H9 (cell line): ENCODE data around the gene PRODH2. TPM values are rescaled to one million over a fixed set of nuclear protein-coding genes. Genes with fewer than 3 reads are reported as not detected.

ENCODE experiments used
- DNase-seq: peaks from one replicate; pipeline ENCODE4 v3.0.0-alpha.2; 2017
- H2AFZ ChIP-seq: one replicate; pipeline ENCODE4 v1.6.1; 2013; ENCODE audit warnings: mild to moderate bottlenecking, low read length, control low read depth, moderate library complexity
- H2AK5ac ChIP-seq: 2 replicates; pipeline ENCODE4 v1.6.1; 2013; ENCODE audit warnings: low read length, control low read depth, mixed read lengths; ENCODE audit not compliant: insufficient read length
- H2BK120ac ChIP-seq: one replicate; pipeline ENCODE4 v1.6.1; 2013; ENCODE audit warnings: low read depth, mild to moderate bottlenecking, low read length, control low read depth, inconsistent platforms; ENCODE audit not compliant: poor library complexity, severe bottlenecking
- H2BK12ac ChIP-seq: 2 replicates; pipeline ENCODE4 v1.6.1; 2013; ENCODE audit warnings: low read length, control low read depth, mixed read lengths, low read depth; ENCODE audit not compliant: insufficient read length
- H2BK15ac ChIP-seq: 2 replicates; pipeline ENCODE4 v1.6.1; 2013; ENCODE audit warnings: low read depth, low read length, control low read depth
- H2BK20ac ChIP-seq: one replicate; pipeline ENCODE4 v1.6.1; 2013; ENCODE audit warnings: low read depth, mild to moderate bottlenecking, low read length, control low read depth, inconsistent platforms; ENCODE audit not compliant: poor library complexity, severe bottlenecking
- H2BK5ac ChIP-seq: 2 replicates; pipeline ENCODE4 v1.6.1; 2013; ENCODE audit warnings: low read length, control low read depth, mixed read lengths; ENCODE audit not compliant: insufficient read length
- H3K14ac ChIP-seq: 2 replicates; pipeline ENCODE4 v1.6.1; 2013; ENCODE audit warnings: low read length, control low read depth; ENCODE audit not compliant: insufficient read depth
- H3K18ac ChIP-seq: 2 replicates; pipeline ENCODE4 v1.6.1; 2013; ENCODE audit warnings: low read depth, mild to moderate bottlenecking, mixed read lengths, low read length, control low read depth; ENCODE audit not compliant: insufficient read length
- H3K23ac ChIP-seq: 2 replicates; pipeline ENCODE4 v1.6.1; 2013; ENCODE audit warnings: low read length, control low read depth, mixed read lengths, low read depth; ENCODE audit not compliant: insufficient read length
- H3K23me2 ChIP-seq: 2 replicates; pipeline ENCODE4 v1.6.1; 2013; ENCODE audit warnings: low read depth, mild to moderate bottlenecking, mixed read lengths, low read length, control low read depth; ENCODE audit not compliant: insufficient read length, poor library complexity, severe bottlenecking
- H3K27ac ChIP-seq: 2 replicates; pipeline ENCODE4 v1.5.1; 2013; ENCODE audit warnings: low read length, control low read depth, mixed read lengths, low read depth; ENCODE audit not compliant: insufficient read length
- H3K27me3 ChIP-seq: 2 replicates; pipeline ENCODE4 v1.6.1; 2013; ENCODE audit warnings: low read length, control low read depth, inconsistent platforms; ENCODE audit not compliant: insufficient read depth
- H3K4ac ChIP-seq: 2 replicates; pipeline ENCODE4 v1.6.1; 2013; ENCODE audit warnings: low read depth, mild to moderate bottlenecking, control low read depth, inconsistent platforms, low read length, moderate library complexity
- H3K4me1 ChIP-seq: 2 replicates; pipeline ENCODE4 v1.6.1; 2013; ENCODE audit warnings: low read length, control low read depth, inconsistent platforms; ENCODE audit not compliant: insufficient read depth
- H3K4me2 ChIP-seq: 2 replicates; pipeline ENCODE4 v1.6.1; 2013; ENCODE audit warnings: low read length, control low read depth, mixed read lengths; ENCODE audit not compliant: insufficient read length, insufficient read depth
- H3K56ac ChIP-seq: 2 replicates; pipeline ENCODE4 v1.6.1; 2013; ENCODE audit warnings: low read depth, mild to moderate bottlenecking, mixed read lengths, low read length, control low read depth; ENCODE audit not compliant: insufficient read length
- H3K79me1 ChIP-seq: 2 replicates; pipeline ENCODE4 v1.6.1; 2013; ENCODE audit warnings: low read depth, mild to moderate bottlenecking, moderate library complexity, low read length, control low read depth, inconsistent platforms; ENCODE audit not compliant: insufficient read depth, poor library complexity, severe bottlenecking
- H3K79me2 ChIP-seq: 2 replicates; pipeline ENCODE4 v1.6.1; 2013; ENCODE audit warnings: low read length, control low read depth, inconsistent platforms; ENCODE audit not compliant: insufficient read depth
- H3K9ac ChIP-seq: 2 replicates; pipeline ENCODE4 v1.6.1; 2013; ENCODE audit warnings: low read length, control low read depth, mixed read lengths; ENCODE audit not compliant: insufficient read length; ENCODE audit errors: extremely low read depth
- H3K9me3 ChIP-seq: one replicate; pipeline ENCODE4 v1.6.1; 2013; ENCODE audit warnings: low read depth, low read length, inconsistent platforms; ENCODE audit not compliant: control insufficient read depth
- H3T11ph ChIP-seq: one replicate; pipeline ENCODE4 v1.6.1; 2013; ENCODE audit warnings: mild to moderate bottlenecking, low read length, control low read depth, inconsistent platforms
- H4K20me1 ChIP-seq: one replicate; pipeline ENCODE4 v1.6.1; 2013; ENCODE audit not compliant: control insufficient read depth, insufficient read length, insufficient read depth
- H4K5ac ChIP-seq: 2 replicates; pipeline ENCODE4 v1.6.1; 2013; ENCODE audit warnings: low read depth, mild to moderate bottlenecking, mixed read lengths, low read length, control low read depth; ENCODE audit not compliant: insufficient read length
- H4K8ac ChIP-seq: replicated peaks from 2 replicates; pipeline ENCODE4 v1.6.1; 2013; ENCODE audit warnings: low read length, control low read depth, mixed read lengths, low read depth; ENCODE audit not compliant: insufficient read length
- H4K91ac ChIP-seq: 2 replicates; pipeline ENCODE4 v1.6.1; 2013; ENCODE audit warnings: low read depth, mild to moderate bottlenecking, moderate library complexity, mixed read lengths, low read length, control low read depth; ENCODE audit not compliant: insufficient read length
- H3K27ac Mint-ChIP-seq, 3 experiments: 2 replicates in 2 of 3; 3 replicates in 1 of 3; pipeline ENCODE4 v1.8.0; 2020 to 2021; ENCODE audit warnings: mixed read lengths in 3 of 3, mild to moderate bottlenecking in 1 of 3, moderate library complexity in 1 of 3
- H3K27me3 Mint-ChIP-seq: 2 replicates; pipeline ENCODE4 v1.8.0; 2021; ENCODE audit warnings: low read depth, mild to moderate bottlenecking, moderate library complexity, mixed read lengths
- H3K36me3 Mint-ChIP-seq, 3 experiments: 2 replicates in 2 of 3; 3 replicates in 1 of 3; pipeline ENCODE4 v1.8.0; 2020 to 2021; ENCODE audit warnings: low read depth in 3 of 3, mixed read lengths in 3 of 3; ENCODE audit not compliant: insufficient read depth in 1 of 3
- H3K4me1 Mint-ChIP-seq, 2 experiments: 2 replicates each; pipeline ENCODE4 v1.8.0; 2020; ENCODE audit warnings: mixed read lengths in 2 of 2
- H3K4me3 Mint-ChIP-seq, 2 experiments: 2 replicates in 1 of 2; 3 replicates in 1 of 2; pipeline ENCODE4 v1.8.0; 2020 to 2021; ENCODE audit warnings: mild to moderate bottlenecking in 2 of 2, mixed read lengths in 2 of 2, moderate library complexity in 1 of 2
- H3K9me3 Mint-ChIP-seq, 2 experiments: 2 replicates in 1 of 2; 3 replicates in 1 of 2; pipeline ENCODE4 v1.8.0; 2020; ENCODE audit warnings: mild to moderate bottlenecking in 2 of 2, mixed read lengths in 2 of 2, moderate library complexity in 1 of 2
- WGBS: extraction: QIAGEN DNeasy Blood & Tissue Kit; methylation state at CpG from one replicate; pipeline ENCODE4 v1.1.7; 2013; ENCODE audit warnings: missing lambda C conversion rate, low lambda C conversion rate, mixed read lengths; ENCODE audit not compliant: insufficient read length; ENCODE audit errors: extremely low coverage; 5-methylcytosine and 5-hydroxymethylcytosine counted together
- total RNA-seq: library from RNA; stranded (reverse); gene quantifications from 2 replicates; pipeline ENCODE4 v1.2.1, GENCODE V29; 2021
- TF ChIP-seq, protein P1 (sequence below): fragments of 200-600 bp; sonication (generic); conservative IDR thresholded peaks from 3 replicates; pipeline ENCODE4 v1.8.0; 2021; ENCODE audit warnings: antibody characterized with exemption, mild to moderate bottlenecking

PRODH2 gene
- total RNA-seq, 1 experiment from 2014 or later = not detected

DNA sequence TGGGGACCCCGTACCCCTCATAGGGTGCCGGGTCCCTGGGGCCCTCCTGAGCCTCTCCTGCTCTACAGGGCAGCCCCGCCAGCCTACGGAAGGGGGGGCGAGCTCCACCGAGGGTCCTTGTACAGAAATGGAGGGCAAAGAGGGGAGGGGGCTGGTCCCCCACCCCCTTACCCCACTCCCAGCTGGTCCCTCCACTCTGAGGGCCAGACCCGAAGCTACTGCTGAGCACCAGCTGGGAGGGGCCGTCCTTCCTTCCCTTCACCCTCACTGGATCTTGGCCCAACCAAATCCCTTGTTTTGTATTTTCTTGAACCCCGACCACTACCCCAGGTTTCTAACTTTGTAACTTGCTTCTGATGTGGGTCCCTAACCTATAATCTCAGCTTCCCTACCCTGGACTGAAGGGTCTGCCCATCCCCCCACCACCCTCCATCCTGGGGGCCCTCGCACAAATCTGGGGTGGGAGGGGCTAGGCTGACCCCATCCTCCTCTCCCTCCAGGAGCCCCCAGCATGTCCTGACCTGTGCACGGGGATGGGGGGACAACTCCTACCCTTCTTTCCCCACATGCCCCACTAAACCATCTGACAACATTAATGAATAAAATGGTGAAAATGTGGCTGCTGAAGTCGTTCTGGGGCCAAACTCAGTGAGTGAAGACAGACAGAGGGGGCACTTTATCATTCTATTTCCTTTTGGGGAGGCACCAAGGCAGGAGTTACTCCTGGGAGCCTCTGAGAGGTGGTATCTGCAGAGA is 24.3 kb downstream of the PRODH2 start:
- no peak for DNase-seq
- Mint-ChIP-seq H3K27me3 (no peaks in the 10 kb centered on the region; the same call in 1 of the 2 replicates), H3K36me3 (no peaks in the 10 kb centered on the region; a peak in 1 of 7 replicates), H3K27ac (no peak overlapping the region), H3K4me3 (no peak overlapping the region; a peak in 1 of 5 replicates), H3K4me1 (peaks cover 12 to 24% of the 10 kb centered on the region in 2 experiments), H3K9me3 (no peaks in the 10 kb centered on the region; a peak in 1 of 5 replicates)
- H4K5ac ChIP-seq = no peak overlapping the region
- no peak overlapping the region for H2AFZ ChIP-seq
- no CpG with 5 or more reads among the region's 12 CpGs for WGBS
- no peaks in the 10 kb centered on the region for H3K4me1 ChIP-seq
- no peak overlapping the region for H2AK5ac ChIP-seq
- no peak overlapping the region for H3K23ac ChIP-seq
- H2BK12ac ChIP-seq = no peak overlapping the region
- no peak overlapping the region for H2BK20ac ChIP-seq
- H3K79me1 ChIP-seq = no peaks in the 10 kb centered on the region
- peaks cover 7% of the 10 kb centered on the region for H3K23me2 ChIP-seq
- no peak overlapping the region for H3K56ac ChIP-seq
- no peak overlapping the region for H2BK5ac ChIP-seq
- H3K4ac ChIP-seq = no peak overlapping the region
- H2BK15ac ChIP-seq = no peak overlapping the region
- no peak overlapping the region for H2BK120ac ChIP-seq
- H3K9ac ChIP-seq = no peak overlapping the region
- no peak overlapping the region for H4K91ac ChIP-seq
- no peak overlapping the region for H3T11ph ChIP-seq
- H4K8ac ChIP-seq = no peak overlapping the region
- no peak overlapping the region for H3K4me2 ChIP-seq
- no peaks in the 10 kb centered on the region for H3K27me3 ChIP-seq
- no peak overlapping the region for H3K14ac ChIP-seq
- peaks cover 3% of the 10 kb centered on the region for H4K20me1 ChIP-seq
- H3K79me2 ChIP-seq = no peaks in the 10 kb centered on the region
- no peak overlapping the region for H3K18ac ChIP-seq
- TF ChIP-seq, protein P1, sequence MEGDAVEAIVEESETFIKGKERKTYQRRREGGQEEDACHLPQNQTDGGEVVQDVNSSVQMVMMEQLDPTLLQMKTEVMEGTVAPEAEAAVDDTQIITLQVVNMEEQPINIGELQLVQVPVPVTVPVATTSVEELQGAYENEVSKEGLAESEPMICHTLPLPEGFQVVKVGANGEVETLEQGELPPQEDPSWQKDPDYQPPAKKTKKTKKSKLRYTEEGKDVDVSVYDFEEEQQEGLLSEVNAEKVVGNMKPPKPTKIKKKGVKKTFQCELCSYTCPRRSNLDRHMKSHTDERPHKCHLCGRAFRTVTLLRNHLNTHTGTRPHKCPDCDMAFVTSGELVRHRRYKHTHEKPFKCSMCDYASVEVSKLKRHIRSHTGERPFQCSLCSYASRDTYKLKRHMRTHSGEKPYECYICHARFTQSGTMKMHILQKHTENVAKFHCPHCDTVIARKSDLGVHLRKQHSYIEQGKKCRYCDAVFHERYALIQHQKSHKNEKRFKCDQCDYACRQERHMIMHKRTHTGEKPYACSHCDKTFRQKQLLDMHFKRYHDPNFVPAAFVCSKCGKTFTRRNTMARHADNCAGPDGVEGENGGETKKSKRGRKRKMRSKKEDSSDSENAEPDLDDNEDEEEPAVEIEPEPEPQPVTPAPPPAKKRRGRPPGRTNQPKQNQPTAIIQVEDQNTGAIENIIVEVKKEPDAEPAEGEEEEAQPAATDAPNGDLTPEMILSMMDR = no peak
- no peak overlapping the region for H3K27ac ChIP-seq
- no peaks in the 10 kb centered on the region for H3K9me3 ChIP-seq
